HepG2 (cell line): ENCODE results near the gene SLC10A1. TPM values are rescaled to one million over a fixed set of nuclear protein-coding genes. Genes with fewer than 3 reads are reported as not detected.

ENCODE experiments used
- ERF ChIP-seq: IDR thresholded peaks from 2 replicates; pipeline ENCODE4 v1.6.1; 2018; ENCODE audit warnings: missing biosample characterization, missing genetic modification reagents
- FOXA1 ChIP-seq, 2 experiments: fragments of 450-650 bp in 1 of 2; sonication (generic) in 1 of 2; formaldehyde crosslinking in 1 of 2; IDR thresholded peaks; 2 replicates each; pipeline versions ENCODE4 v1.4.0 to v1.6.1; 2016 to 2020; ENCODE audit warnings: missing genetic modification reagents in 1 of 2
- MAFF ChIP-seq: IDR thresholded peaks from 2 replicates; pipeline ENCODE4 v1.6.1; 2011; ENCODE audit warnings: low read depth, low read length, improper control_type of control experiment
- MIER2 ChIP-seq: IDR thresholded peaks from 2 replicates; pipeline ENCODE4 v1.6.1; 2016; ENCODE audit warnings: missing biosample characterization, missing genetic modification reagents
- MTA1 ChIP-seq: sonication (generic); formaldehyde crosslinking; IDR thresholded peaks from 2 replicates; pipeline ENCODE4 v1.4.0; 2020; ENCODE audit warnings: missing genetic modification reagents, mild to moderate bottlenecking, borderline replicate concordance
- MTA3 ChIP-seq: sonication (generic); formaldehyde crosslinking; IDR thresholded peaks from 2 replicates; pipeline ENCODE4 v1.4.0; 2020; ENCODE audit warnings: missing genetic modification reagents
- NFIB ChIP-seq: sonication (generic); formaldehyde crosslinking; IDR thresholded peaks from 2 replicates; pipeline ENCODE4 v1.9.0; 2021; ENCODE audit warnings: missing genetic modification reagents, mild to moderate bottlenecking, borderline replicate concordance
- NONO ChIP-seq, 2 experiments: fragments of 450-650 bp in 1 of 2; sonication (generic) in 1 of 2; formaldehyde crosslinking in 1 of 2; IDR thresholded peaks in 1 of 2; conservative IDR thresholded peaks in 1 of 2; 2 replicates each; pipeline versions ENCODE4 v1.6.1 to v1.8.0; 2017 to 2022; ENCODE audit warnings: mild to moderate bottlenecking in 1 of 2, missing genetic modification reagents in 1 of 2, moderate library complexity in 1 of 2
- NR2C2 ChIP-seq: sonication (generic); formaldehyde crosslinking; IDR thresholded peaks from 2 replicates; pipeline ENCODE4 v1.4.0; 2020; ENCODE audit warnings: missing genetic modification reagents, mild to moderate bottlenecking, moderate library complexity, borderline replicate concordance
- REPIN1 ChIP-seq: sonication (generic); formaldehyde crosslinking; IDR thresholded peaks from 2 replicates; pipeline ENCODE4 v1.8.0; 2022; ENCODE audit warnings: missing genetic modification reagents, low read depth, mild to moderate bottlenecking, borderline replicate concordance
- RXRB ChIP-seq: IDR thresholded peaks from 2 replicates; pipeline ENCODE4 v1.6.1; 2016; ENCODE audit warnings: borderline replicate concordance, missing genetic modification reagents, missing compliant biosample characterization
- SIX4 ChIP-seq: sonication (generic); formaldehyde crosslinking; IDR thresholded peaks from 2 replicates; pipeline ENCODE4 v1.4.0; 2020; ENCODE audit warnings: missing genetic modification reagents
- SPEN ChIP-seq: sonication (generic); formaldehyde crosslinking; IDR thresholded peaks from 2 replicates; pipeline ENCODE4 v1.5.1; 2020; ENCODE audit warnings: low read depth, mild to moderate bottlenecking, missing genetic modification reagents
- TARDBP ChIP-seq: sonication (generic); formaldehyde crosslinking; IDR thresholded peaks from 2 replicates; pipeline ENCODE4 v1.8.0; 2022; ENCODE audit warnings: mild to moderate bottlenecking, missing genetic modification reagents
- TEAD3 ChIP-seq: optimal IDR thresholded peaks from 2 replicates; pipeline ENCODE3; 2016; ENCODE audit warnings: borderline replicate concordance
- ZBTB7A ChIP-seq: sonication (generic); formaldehyde crosslinking; IDR thresholded peaks from 2 replicates; pipeline ENCODE4 v1.8.0; 2022; ENCODE audit warnings: mild to moderate bottlenecking, missing genetic modification reagents
- ZNF292 ChIP-seq: sonication (generic); formaldehyde crosslinking; IDR thresholded peaks from 2 replicates; pipeline ENCODE4 v1.8.1; 2022; ENCODE audit warnings: mild to moderate bottlenecking, low read depth, missing genetic modification reagents, borderline replicate concordance
- ZNF670 ChIP-seq: sonication (generic); formaldehyde crosslinking; IDR thresholded peaks from 2 replicates; pipeline ENCODE4 v1.8.0; 2022; ENCODE audit warnings: mild to moderate bottlenecking, missing genetic modification reagents, borderline replicate concordance
- ZNF792 ChIP-seq: IDR thresholded peaks from 2 replicates; pipeline ENCODE4 v1.6.1; 2016
- polyA plus RNA-seq, 8 experiments: library from polyadenylated mRNA; depleted of rRNA in 3 of 8; stranded (reverse) in 7 of 8; unstranded in 1 of 8; fragments of >200 nt; fragmentation: Illumina TruSeq in 4 of 8; extraction: Trizol in 4 of 8; gene quantifications; 2 replicates each; pipeline versions ENCODE4 v1.2.1 to v1.2.3, GENCODE V29; 2011 to 2016; ENCODE audit warnings: low read depth in 4 of 8, missing spikeins in 1 of 8, mixed read lengths in 1 of 8; ENCODE audit not compliant: insufficient read depth in 1 of 8
- total RNA-seq, 5 experiments: library from RNA; depleted of rRNA; stranded (reverse); fragments of >200 nt; fragmentation: Illumina TruSeq; extraction: Trizol; gene quantifications; 2 replicates each; pipeline ENCODE4 v1.2.3, GENCODE V29; 2016; ENCODE audit warnings: low read depth in 1 of 5
- TF ChIP-seq, protein P1 (sequence below): IDR thresholded peaks from 2 replicates; pipeline ENCODE4 v1.6.1; 2016; ENCODE audit warnings: mild to moderate bottlenecking
- TF ChIP-seq, protein P2 (sequence below): sonication (generic); formaldehyde crosslinking; IDR thresholded peaks from 2 replicates; pipeline ENCODE4 v1.8.0; 2022; ENCODE audit warnings: mild to moderate bottlenecking, missing genetic modification reagents
- TF ChIP-seq, protein P3 (sequence below): sonication (generic); formaldehyde crosslinking; IDR thresholded peaks from 2 replicates; pipeline ENCODE4 v1.4.0; 2020; ENCODE audit warnings: missing genetic modification reagents, borderline replicate concordance
- TF ChIP-seq, protein P4 (sequence below): sonication (generic); formaldehyde crosslinking; conservative IDR thresholded peaks from 2 replicates; pipeline ENCODE4 v1.4.0; 2020; ENCODE audit warnings: missing genetic modification reagents

The SLC10A1 gene
- total and polyA plus RNA-seq, 2 of the 13 experiments (the other 11 are each of a cell fraction or from before 2014, with no cell fraction given), result 0.17 TPM; not detected in 1

DNA sequence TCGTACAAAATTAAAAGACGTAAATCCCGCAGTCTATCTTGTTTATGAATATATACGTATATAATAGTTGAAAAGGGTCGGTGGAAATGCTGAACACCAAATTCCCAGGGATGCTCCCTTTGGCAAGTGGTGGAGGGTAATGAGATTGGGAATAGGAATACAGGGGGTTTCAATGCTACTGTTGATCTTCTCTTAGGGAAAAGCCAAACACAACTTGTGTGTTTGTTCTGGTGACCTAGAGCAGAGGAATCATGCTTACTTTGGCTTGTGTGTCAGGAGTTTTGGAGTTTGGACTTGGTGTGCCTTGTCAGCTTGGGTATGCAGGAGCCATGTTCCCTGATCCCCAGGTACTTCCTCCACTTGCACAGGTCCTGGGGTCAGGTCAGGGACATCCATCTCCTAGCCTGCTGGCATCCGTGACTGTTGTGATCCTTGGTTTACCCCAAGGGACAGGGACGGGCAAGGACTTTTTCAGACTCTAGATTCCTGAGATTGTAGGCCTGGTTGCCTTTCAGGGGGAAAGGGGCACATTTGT lies 4.1 kb downstream of the SLC10A1 start (continued):
- TF ChIP-seq ZNF670 (CRISPR knock-in tag), result peak; percentile 76; the same call in 1 of the 2 replicates
- TF ChIP-seq NR2C2, result peak; percentile 35; the same call in 1 of the 2 replicates
- TF ChIP-seq, protein P1, sequence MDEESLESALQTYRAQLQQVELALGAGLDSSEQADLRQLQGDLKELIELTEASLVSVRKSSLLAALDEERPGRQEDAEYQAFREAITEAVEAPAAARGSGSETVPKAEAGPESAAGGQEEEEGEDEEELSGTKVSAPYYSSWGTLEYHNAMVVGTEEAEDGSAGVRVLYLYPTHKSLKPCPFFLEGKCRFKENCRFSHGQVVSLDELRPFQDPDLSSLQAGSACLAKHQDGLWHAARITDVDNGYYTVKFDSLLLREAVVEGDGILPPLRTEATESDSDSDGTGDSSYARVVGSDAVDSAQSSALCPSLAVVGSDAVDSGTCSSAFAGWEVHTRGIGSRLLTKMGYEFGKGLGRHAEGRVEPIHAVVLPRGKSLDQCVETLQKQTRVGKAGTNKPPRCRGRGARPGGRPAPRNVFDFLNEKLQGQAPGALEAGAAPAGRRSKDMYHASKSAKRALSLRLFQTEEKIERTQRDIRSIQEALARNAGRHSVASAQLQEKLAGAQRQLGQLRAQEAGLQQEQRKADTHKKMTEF, result peak; percentile 26; the same call in 1 of the 2 replicates
- TF ChIP-seq MTA3, result no peak
- TF ChIP-seq, protein P2, sequence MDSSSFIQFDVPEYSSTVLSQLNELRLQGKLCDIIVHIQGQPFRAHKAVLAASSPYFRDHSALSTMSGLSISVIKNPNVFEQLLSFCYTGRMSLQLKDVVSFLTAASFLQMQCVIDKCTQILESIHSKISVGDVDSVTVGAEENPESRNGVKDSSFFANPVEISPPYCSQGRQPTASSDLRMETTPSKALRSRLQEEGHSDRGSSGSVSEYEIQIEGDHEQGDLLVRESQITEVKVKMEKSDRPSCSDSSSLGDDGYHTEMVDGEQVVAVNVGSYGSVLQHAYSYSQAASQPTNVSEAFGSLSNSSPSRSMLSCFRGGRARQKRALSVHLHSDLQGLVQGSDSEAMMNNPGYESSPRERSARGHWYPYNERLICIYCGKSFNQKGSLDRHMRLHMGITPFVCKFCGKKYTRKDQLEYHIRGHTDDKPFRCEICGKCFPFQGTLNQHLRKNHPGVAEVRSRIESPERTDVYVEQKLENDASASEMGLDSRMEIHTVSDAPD, result peak; percentile 81
- no peak for TF ChIP-seq NFIB (CRISPR knock-in tag)
- TF ChIP-seq SPEN (CRISPR knock-in tag), result peak; percentile 42; the same call in 1 of the 2 replicates
- TF ChIP-seq SIX4, result 0 out of 2 replicates have a peak, but pooled peaks have one; percentile 31
- TF ChIP-seq MIER2 (CRISPR knock-in tag), result 0 out of 2 replicates have a peak, but pooled peaks have one; percentile 26
- TF ChIP-seq RXRB, result peak; percentile 83; the same call in 1 of the 2 replicates
- TF ChIP-seq, protein P3, sequence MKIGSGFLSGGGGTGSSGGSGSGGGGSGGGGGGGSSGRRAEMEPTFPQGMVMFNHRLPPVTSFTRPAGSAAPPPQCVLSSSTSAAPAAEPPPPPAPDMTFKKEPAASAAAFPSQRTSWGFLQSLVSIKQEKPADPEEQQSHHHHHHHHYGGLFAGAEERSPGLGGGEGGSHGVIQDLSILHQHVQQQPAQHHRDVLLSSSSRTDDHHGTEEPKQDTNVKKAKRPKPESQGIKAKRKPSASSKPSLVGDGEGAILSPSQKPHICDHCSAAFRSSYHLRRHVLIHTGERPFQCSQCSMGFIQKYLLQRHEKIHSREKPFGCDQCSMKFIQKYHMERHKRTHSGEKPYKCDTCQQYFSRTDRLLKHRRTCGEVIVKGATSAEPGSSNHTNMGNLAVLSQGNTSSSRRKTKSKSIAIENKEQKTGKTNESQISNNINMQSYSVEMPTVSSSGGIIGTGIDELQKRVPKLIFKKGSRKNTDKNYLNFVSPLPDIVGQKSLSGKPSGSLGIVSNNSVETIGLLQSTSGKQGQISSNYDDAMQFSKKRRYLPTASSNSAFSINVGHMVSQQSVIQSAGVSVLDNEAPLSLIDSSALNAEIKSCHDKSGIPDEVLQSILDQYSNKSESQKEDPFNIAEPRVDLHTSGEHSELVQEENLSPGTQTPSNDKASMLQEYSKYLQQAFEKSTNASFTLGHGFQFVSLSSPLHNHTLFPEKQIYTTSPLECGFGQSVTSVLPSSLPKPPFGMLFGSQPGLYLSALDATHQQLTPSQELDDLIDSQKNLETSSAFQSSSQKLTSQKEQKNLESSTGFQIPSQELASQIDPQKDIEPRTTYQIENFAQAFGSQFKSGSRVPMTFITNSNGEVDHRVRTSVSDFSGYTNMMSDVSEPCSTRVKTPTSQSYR (CRISPR knock-in tag), result peak; percentile 32; the same call in 1 of the 2 replicates
- TF ChIP-seq TEAD3 (CRISPR knock-in tag), result peak; percentile 95
- peak; percentile 76; the same call in 1 of the 2 replicates for TF ChIP-seq TARDBP (CRISPR knock-in tag)
- no peak for TF ChIP-seq FOXA1 (IDR thresholded peaks at IDR 0.05)
- TF ChIP-seq FOXA1 (CRISPR knock-in tag; IDR thresholded peaks at IDR 0.05), result peak; percentile 83
- 0 out of 2 replicates have a peak, but pooled peaks have one; percentile 45 for TF ChIP-seq REPIN1
- TF ChIP-seq ZNF292 (CRISPR knock-in tag), result peak; percentile 80; the same call in 1 of the 2 replicates
- TF ChIP-seq MAFF, result peak; percentile 23; the same call in 1 of the 2 replicates
- TF ChIP-seq ERF (CRISPR knock-in tag), result peak; percentile 82
- TF ChIP-seq, protein P4, sequence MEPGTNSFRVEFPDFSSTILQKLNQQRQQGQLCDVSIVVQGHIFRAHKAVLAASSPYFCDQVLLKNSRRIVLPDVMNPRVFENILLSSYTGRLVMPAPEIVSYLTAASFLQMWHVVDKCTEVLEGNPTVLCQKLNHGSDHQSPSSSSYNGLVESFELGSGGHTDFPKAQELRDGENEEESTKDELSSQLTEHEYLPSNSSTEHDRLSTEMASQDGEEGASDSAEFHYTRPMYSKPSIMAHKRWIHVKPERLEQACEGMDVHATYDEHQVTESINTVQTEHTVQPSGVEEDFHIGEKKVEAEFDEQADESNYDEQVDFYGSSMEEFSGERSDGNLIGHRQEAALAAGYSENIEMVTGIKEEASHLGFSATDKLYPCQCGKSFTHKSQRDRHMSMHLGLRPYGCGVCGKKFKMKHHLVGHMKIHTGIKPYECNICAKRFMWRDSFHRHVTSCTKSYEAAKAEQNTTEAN (CRISPR knock-in tag), result peak; percentile 80
- peak; percentile 79; the same call in 1 of the 2 replicates for TF ChIP-seq ZNF792 (CRISPR knock-in tag)
- TF ChIP-seq ZBTB7A, result 0 out of 2 replicates have a peak, but pooled peaks have one; percentile 13
- TF ChIP-seq NONO (IDR thresholded peaks at IDR 0.05), result no peak
- TF ChIP-seq NONO (CRISPR knock-in tag; conservative IDR thresholded peaks at IDR 0.05), result peak; percentile 73
- 0 out of 2 replicates have a peak, but pooled peaks have one; percentile 52 for TF ChIP-seq MTA1 (CRISPR knock-in tag)
